Smooth muscle cell (in vitro differentiated cells): ENCODE results near the gene TFPI2. TPM values are rescaled to one million over a fixed set of nuclear protein-coding genes. Genes with fewer than 3 reads are reported as not detected.
A peak's percentile ranks its signal among the peaks of the same experiment; 100 is the strongest.

Experiments used
- DNase-seq: peaks from one replicate; lab custom pipeline; 2025; ENCODE audit not compliant: unreplicated experiment; lab: John Stamatoyannopoulos, UW
- H2AFZ ChIP-seq: fragments of 200-600 bp; sonication (generic); 2 replicates; pipeline ENCODE4 v1.6.0; 2016; ENCODE audit warnings: antibody characterized with exemption, low read depth, mild to moderate bottlenecking
- H3F3A ChIP-seq: fragments of 200-600 bp; sonication (generic); 2 replicates; pipeline ENCODE4 v1.6.0; 2017; ENCODE audit warnings: antibody characterized with exemption, low read depth
- H3K27ac ChIP-seq: fragments of 200-600 bp; sonication (generic); 2 replicates; pipeline ENCODE4 v1.5.1; 2016; ENCODE audit warnings: low read depth, mild to moderate bottlenecking
- H3K27me3 ChIP-seq: fragments of 200-600 bp; sonication (generic); 2 replicates; pipeline ENCODE4 v1.6.1; 2016; ENCODE audit warnings: low read depth, mild to moderate bottlenecking
- H3K36me3 ChIP-seq: fragments of 200-600 bp; sonication (generic); 2 replicates; pipeline ENCODE4 v1.5.1; 2016; ENCODE audit warnings: low read depth
- H3K4me1 ChIP-seq: fragments of 200-600 bp; sonication (generic); 2 replicates; pipeline ENCODE4 v1.5.1; 2016; ENCODE audit warnings: low read depth
- H3K4me2 ChIP-seq: fragments of 200-600 bp; sonication (generic); 2 replicates; pipeline ENCODE4 v1.6.0; 2016; ENCODE audit warnings: mild to moderate bottlenecking
- H3K4me3 ChIP-seq: fragments of 200-600 bp; sonication (generic); 2 replicates; pipeline ENCODE4 v1.5.1; 2016; ENCODE audit warnings: mild to moderate bottlenecking
- H3K79me2 ChIP-seq: fragments of 200-600 bp; sonication (generic); 2 replicates; pipeline ENCODE4 v1.6.0; 2016; ENCODE audit warnings: low read depth, mild to moderate bottlenecking
- H3K9ac ChIP-seq: fragments of 200-600 bp; sonication (generic); 2 replicates; pipeline ENCODE4 v1.6.0; 2016; ENCODE audit warnings: low read depth
- H3K9me3 ChIP-seq: fragments of 200-600 bp; sonication (generic); replicated peaks from 2 replicates; pipeline ENCODE4 v1.5.1; 2016; ENCODE audit warnings: low read depth
- H4K20me1 ChIP-seq: fragments of 200-600 bp; sonication (generic); 2 replicates; pipeline ENCODE4 v1.6.0; 2016; ENCODE audit warnings: low read depth
- WGBS: methylation state at CpG from one replicate; pipeline ENCODE4 v1.1.7; 2016; ENCODE audit warnings: low lambda C conversion rate; 5-methylcytosine and 5-hydroxymethylcytosine counted together
- polyA plus RNA-seq: library from polyadenylated mRNA; unstranded; fragments of >200 nt; fragmentation: Nextera tagmentation; extraction: Ambion mirVana; gene quantifications from 2 replicates; pipeline ENCODE4 v1.2.1, GENCODE V29; 2016
- total RNA-seq: library from RNA; depleted of rRNA; stranded (reverse); fragments of >200 nt; gene quantifications from 2 replicates; pipeline ENCODE4 v1.2.3, GENCODE V29; 2014
- TF ChIP-seq, protein P1 (sequence below): fragments of 200-600 bp; sonication (generic); IDR thresholded peaks from 2 replicates; pipeline ENCODE4 v1.5.1; 2017; ENCODE audit warnings: borderline replicate concordance, mild to moderate bottlenecking, antibody characterized with exemption; ENCODE audit not compliant: insufficient read depth, poor library complexity, severe bottlenecking

TFPI2 gene
- total and polyA plus RNA-seq, 2 experiments from 2014 or later: 104 to 139 TPM

DNA sequence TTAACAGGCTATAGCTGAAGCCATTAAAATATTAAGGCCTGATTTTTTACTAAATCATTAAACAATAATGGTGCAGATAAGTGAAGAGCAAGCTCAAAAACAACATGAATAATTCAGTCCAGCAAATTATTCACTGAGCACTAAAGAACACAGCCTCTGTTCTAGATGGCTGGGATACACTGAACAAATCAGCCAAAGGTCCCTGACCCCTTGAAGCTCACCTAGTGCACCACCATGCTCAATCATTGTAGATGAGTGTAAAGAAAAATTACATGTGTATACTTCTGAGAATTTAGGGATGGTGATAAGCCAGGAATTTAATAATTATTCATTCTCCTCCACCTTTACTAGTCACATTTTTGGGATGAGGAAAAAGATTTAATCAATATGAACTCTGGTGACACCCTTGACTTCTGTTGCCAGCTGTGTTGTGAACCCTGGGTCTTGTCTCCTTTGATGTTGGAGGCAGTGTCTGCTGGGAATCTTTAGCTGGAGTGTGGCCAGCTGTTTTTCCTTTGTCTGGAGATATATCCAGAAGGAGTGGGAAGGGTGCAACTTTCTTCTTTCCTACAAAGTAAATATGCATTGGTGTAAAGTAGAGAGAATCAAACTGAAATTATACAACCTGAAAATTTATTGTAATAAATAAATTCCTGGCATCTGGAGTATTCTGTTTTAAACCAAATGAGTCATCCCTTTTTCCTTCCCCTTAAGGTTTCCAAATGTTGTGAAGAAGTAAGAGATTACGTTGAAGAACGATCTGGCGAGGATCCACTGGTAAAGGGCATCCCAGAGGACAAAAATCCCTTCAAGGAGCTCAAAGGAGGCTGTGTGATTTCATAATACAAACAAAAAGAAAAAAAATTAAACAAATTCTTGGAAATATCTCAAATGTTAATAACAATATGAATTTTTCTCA is 19.8 kb upstream of the TFPI2 start:
- DNase-seq: no peak
- TF ChIP-seq, protein P1, sequence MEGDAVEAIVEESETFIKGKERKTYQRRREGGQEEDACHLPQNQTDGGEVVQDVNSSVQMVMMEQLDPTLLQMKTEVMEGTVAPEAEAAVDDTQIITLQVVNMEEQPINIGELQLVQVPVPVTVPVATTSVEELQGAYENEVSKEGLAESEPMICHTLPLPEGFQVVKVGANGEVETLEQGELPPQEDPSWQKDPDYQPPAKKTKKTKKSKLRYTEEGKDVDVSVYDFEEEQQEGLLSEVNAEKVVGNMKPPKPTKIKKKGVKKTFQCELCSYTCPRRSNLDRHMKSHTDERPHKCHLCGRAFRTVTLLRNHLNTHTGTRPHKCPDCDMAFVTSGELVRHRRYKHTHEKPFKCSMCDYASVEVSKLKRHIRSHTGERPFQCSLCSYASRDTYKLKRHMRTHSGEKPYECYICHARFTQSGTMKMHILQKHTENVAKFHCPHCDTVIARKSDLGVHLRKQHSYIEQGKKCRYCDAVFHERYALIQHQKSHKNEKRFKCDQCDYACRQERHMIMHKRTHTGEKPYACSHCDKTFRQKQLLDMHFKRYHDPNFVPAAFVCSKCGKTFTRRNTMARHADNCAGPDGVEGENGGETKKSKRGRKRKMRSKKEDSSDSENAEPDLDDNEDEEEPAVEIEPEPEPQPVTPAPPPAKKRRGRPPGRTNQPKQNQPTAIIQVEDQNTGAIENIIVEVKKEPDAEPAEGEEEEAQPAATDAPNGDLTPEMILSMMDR: no peak
- H3K4me3 ChIP-seq: no peak overlapping the region
- H3K36me3 ChIP-seq: no peaks in the 10 kb centered on the region
- no peak overlapping the region for H3K27ac ChIP-seq
- no peak overlapping the region for H2AFZ ChIP-seq
- 39% methylated on average over 3 of the region's 3 CpGs for WGBS
- H3K4me1 ChIP-seq: peaks cover 3% of the 10 kb centered on the region
- peak overlapping the region; percentile 39 for H3K4me2 ChIP-seq
- H4K20me1 ChIP-seq: no peaks in the 10 kb centered on the region
- H3K27me3 ChIP-seq: no peaks in the 10 kb centered on the region
- no peaks in the 10 kb centered on the region for H3F3A ChIP-seq
- no peaks in the 10 kb centered on the region for H3K9me3 ChIP-seq
- no peak overlapping the region for H3K9ac ChIP-seq
- H3K79me2 ChIP-seq: no peaks in the 10 kb centered on the region

DNA sequence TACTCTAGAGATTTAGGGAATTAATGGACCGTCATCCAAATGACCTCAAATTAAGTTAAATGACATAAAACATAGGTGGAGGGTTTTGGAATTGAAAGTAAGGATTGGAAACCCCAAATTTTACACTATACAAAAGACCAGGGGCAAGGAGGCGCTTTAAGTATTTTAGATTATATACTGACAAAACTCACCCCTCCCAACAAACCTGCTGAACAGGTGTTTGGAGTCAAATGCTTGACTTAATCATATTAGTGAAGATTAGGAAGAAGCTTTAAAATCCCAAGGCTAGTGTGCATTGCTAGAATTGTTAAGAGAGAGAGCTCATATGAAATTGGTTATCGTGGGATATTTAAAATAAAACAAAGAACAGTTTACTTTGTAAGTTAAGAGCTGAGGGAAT is 15.7 kb upstream of the TFPI2 start, which contains the start of gene GNGT1:
TSS of gene GNGT1 (plus strand) at position 301 of the 400 bp plus-strand sequence. CDS start 180 bp downstream, outside the sequence.
- TF ChIP-seq, protein P1: no peak
- 93% methylated on average over 3 of the region's 3 CpGs for WGBS
- no peak within 1 kb of the TSS for H3K9ac ChIP-seq
- peak within 1 kb of the TSS; percentile 34 for H2AFZ ChIP-seq
- H3F3A ChIP-seq: no peaks in the 10 kb centered on the region
- no peaks in the 10 kb centered on the region for H3K79me2 ChIP-seq
- H3K27ac ChIP-seq: no peak within 1 kb of the TSS
- no peak for DNase-seq
- H3K4me2 ChIP-seq: no peak within 1 kb of the TSS
- no peaks in the 10 kb centered on the region for H4K20me1 ChIP-seq
- H3K4me3 ChIP-seq: no peak within 1 kb of the TSS
- H3K36me3 ChIP-seq: no peaks in the 10 kb centered on the region
- no peaks in the 10 kb centered on the region for H3K9me3 ChIP-seq
- H3K4me1 ChIP-seq: peaks cover 3% of the 10 kb centered on the region
- H3K27me3 ChIP-seq: no peaks in the 10 kb centered on the region

DNA sequence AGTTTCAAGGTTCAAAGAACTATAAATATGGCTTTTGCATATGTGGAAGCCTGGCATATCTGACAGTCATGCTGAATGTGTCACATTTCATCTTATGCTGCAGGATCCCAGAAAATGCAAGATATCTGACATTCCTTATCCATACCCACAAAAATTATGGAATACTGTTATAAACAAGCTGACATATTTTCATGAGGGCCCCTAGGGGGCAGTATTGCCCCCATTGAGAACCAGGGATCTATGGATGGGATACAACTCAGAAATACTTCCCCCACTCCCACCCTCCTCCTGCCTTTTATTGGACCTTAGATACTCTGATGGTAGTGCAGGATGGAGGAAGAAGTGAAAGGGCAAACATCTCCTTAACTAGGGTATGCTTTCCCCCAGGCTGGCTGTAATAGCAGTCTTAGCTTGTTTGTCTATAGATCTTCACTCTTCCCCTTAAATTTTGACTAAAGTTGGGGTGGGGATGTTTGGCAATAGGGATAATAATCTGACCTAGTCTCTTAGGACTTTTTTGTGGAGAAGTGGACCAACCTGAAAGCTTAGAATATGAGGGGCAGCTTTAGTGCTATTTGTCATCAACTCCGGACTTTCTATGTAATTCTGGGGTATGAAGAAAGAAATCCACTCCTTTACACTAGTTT is 12.3 kb upstream of the TFPI2 start:
- H3K36me3 ChIP-seq: no peaks in the 10 kb centered on the region
- H3K27me3 ChIP-seq: no peaks in the 10 kb centered on the region
- no peak overlapping the region for H3K27ac ChIP-seq
- H3K4me1 ChIP-seq: no peaks in the 10 kb centered on the region
- TF ChIP-seq, protein P1: peak; percentile 90
- no peak overlapping the region for H3K4me2 ChIP-seq
- H2AFZ ChIP-seq: no peak overlapping the region
- H3K4me3 ChIP-seq: no peak overlapping the region
- H3K9me3 ChIP-seq: no peaks in the 10 kb centered on the region
- WGBS: 92% methylated on average over 1 of the region's 1 CpG
- no peaks in the 10 kb centered on the region for H4K20me1 ChIP-seq
- DNase-seq: no peak
- H3F3A ChIP-seq: no peaks in the 10 kb centered on the region
- no peak overlapping the region for H3K9ac ChIP-seq
- no peaks in the 10 kb centered on the region for H3K79me2 ChIP-seq
